HG03354 (cell line): ENCODE results near the gene GEMIN2.
A peak's percentile ranks its signal among the peaks of the same experiment; 100 is the strongest.
"Not testable (repeated sequence)": the region's sequence is repeated elsewhere in the genome, so short reads cannot be mapped to it uniquely, and the experiment has no call there.

Experiments used
- ATAC-seq: cut with Tn5 transposase; IDR thresholded peaks from one replicate; pipeline ENCODE4 v1.9.1; 2021; ENCODE audit warnings: mild to moderate bottlenecking; ENCODE audit not compliant: unreplicated experiment, poor library complexity, severe bottlenecking

Gene GEMIN2, protein sequence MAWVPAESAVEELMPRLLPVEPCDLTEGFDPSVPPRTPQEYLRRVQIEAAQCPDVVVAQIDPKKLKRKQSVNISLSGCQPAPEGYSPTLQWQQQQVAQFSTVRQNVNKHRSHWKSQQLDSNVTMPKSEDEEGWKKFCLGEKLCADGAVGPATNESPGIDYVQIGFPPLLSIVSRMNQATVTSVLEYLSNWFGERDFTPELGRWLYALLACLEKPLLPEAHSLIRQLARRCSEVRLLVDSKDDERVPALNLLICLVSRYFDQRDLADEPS

DNA sequence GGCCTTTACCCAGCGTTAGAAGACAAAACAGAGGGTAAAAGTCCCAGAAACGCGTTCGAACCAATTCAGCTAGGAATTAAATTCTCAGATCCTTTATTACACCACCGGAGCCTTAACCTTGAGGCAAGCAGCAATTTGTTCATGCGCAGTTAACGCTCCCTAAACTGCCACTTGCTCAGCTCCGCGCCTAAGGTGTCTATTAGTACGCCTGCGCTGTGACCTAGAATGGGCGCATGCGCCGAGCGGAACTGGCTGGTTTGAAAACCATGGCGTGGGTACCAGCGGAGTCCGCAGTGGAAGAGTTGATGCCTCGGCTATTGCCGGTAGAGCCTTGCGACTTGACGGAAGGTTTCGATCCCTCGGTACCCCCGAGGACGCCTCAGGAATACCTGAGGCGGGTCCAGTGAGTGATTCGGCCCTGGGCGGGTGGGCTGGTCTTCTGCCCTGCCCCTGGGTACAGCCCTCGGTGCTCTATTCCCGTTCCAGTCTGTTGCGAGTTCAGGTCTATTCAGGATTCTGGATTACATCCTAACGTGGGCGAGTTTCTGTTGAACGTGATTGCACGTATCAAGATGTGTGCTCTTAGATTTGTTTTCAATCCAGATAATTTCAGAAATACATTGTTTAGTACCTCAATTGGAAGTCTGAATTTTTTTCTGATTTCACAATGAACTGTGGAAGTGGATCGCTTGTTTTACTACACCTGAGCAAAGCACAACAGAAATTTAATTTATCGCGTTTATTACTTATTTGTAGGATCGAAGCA lies at the start of gene GEMIN2:
GEMIN2 (plus strand) TSS at position 251 of the 766 bp plus-strand sequence; CDS start at position 267, 16 bp downstream.
- ATAC-seq = peak; percentile 96

- ATAC-seq = not testable (repeated sequence)
Observed at GRCh38 chr14:39069169-39069805, 44.8 kb upstream of the GEMIN2 start.

- no peak for ATAC-seq
Observed at GRCh38 chr14:39069923-39070322, 44.2 kb upstream of the GEMIN2 start.

GRCh38 chr14:39071096-39071495 lies 43.0 kb upstream of the GEMIN2 start:
- no peak for ATAC-seq

DNA sequence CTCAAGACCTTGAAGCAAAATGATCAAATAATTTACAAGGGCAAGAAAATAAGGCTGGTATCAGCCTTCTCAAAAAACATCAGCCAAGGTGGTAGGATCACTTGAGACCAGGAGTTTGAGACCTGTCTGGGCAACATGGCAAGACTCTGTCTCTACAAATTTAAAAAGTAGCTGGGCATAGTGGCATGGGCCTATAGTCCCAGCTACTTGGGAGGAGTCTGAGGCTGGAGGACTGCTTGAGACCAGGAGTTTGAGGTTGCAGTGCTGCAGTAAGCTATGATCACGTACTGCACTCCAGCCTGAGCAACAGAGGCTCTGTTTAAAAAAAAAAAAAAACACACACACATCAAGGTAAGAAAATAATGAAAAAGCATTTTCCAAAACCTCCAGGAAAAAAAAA lies 33.2 kb upstream of the GEMIN2 start:
- ATAC-seq = no peak

GRCh38 chr14:39083127-39083526 lies 31.0 kb upstream of the GEMIN2 start:
- ATAC-seq = no peak

GRCh38 chr14:39085933-39086332 lies 28.2 kb upstream of the GEMIN2 start:
- no peak for ATAC-seq

GRCh38 chr14:39087493-39087892 lies 26.6 kb upstream of the GEMIN2 start:
- no peak for ATAC-seq

DNA sequence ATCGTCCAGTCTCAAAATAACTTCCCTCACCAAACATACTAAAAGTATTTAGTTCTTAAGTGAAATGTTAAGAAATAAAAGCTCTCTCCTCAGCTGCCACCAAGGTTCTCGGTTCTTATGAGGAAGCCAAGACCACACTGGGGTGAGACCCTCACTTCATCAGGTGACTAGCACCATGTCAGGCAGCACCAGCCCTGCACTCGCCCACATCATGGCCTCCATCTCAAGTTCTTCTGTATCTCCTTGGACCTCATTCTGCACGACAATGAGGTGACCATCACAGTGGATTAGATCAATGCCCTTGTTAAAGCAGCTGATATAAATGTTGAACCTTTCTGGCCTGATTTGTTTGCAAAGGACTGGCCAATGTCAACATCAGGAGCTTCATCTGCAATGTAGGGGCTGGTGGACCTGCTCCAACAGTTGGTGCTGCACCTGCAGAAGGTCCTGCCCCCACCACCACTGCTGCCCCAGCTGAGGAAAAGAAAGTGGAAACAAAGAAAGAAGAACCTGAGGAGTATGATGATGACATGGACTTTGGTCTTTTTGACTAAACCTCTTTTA lies 23.5 kb upstream of the GEMIN2 start:
- no peak for ATAC-seq

DNA sequence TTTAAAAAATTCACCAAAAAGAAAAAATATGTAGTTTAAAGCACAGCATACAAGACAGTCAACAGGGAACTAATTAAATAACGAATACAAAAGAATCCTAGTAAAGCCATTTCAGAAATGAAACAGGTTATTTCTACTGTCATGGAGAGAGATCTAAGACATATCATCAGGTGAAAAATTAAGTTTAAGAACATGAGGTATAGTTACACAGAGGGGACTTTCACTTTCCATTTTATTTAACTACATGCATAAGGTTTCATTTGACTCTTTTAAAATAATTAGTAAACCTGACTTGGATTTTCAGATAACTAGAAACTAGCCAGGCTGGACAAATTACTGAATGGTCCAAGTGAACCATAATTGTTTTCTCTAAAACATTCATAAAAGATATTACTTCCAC lies 22.4 kb upstream of the GEMIN2 start:
- no peak for ATAC-seq

DNA sequence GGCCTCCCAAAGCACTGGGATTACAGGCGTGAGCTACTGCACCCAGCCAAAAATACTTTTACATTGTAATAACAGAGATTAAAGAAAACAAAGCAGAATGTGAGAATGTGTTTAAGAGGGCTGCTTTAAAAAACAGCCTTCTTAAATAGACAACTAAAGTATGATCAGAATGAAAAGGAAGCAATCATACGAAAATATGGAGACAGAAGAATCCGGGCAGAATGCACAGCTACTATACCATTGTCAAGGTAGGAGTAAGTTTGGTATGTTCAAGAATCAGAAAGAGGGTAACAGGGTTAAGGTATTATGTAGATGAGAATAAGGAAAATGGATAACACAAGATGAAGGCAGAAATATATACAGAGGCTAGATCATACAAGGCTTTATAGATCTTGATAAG lies 19.6 kb upstream of the GEMIN2 start:
- ATAC-seq = no peak

GRCh38 chr14:39097159-39097558 lies 17.0 kb upstream of the GEMIN2 start:
- no peak for ATAC-seq

DNA sequence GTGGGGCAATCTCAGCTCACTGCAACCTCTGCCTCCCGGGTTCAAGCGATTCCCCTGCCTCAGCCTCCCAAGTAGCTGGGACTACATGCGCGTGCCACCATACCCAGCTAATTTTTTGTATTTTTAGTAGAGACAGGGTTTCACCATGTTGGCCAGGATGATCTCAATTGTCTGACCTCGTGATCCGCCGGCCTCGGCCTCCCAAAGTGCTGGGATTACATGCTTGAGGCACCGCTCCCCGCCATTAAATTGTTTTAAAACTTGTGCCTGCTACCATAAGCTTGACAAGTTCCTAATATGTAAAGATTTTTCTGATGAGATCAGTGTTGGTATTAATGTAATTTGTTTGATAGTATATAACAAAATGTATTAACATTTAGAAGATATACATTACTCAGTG lies 14.9 kb upstream of the GEMIN2 start:
- ATAC-seq = not testable (repeated sequence)

GRCh38 chr14:39099748-39100147 lies 14.4 kb upstream of the GEMIN2 start:
- ATAC-seq = no peak

- ATAC-seq = peak; percentile 9
Observed at GRCh38 chr14:39102265-39102968, 11.7 kb upstream of the GEMIN2 start.

- ATAC-seq = peak; percentile 94
Observed at GRCh38 chr14:39102969-39103957, 10.9 kb upstream of the GEMIN2 start, which contains the start of gene SEC23A. TSS of gene SEC23A (minus strand) at chr14:39103235. CDS start at chr14:39096118, 7,117 bp downstream.

DNA sequence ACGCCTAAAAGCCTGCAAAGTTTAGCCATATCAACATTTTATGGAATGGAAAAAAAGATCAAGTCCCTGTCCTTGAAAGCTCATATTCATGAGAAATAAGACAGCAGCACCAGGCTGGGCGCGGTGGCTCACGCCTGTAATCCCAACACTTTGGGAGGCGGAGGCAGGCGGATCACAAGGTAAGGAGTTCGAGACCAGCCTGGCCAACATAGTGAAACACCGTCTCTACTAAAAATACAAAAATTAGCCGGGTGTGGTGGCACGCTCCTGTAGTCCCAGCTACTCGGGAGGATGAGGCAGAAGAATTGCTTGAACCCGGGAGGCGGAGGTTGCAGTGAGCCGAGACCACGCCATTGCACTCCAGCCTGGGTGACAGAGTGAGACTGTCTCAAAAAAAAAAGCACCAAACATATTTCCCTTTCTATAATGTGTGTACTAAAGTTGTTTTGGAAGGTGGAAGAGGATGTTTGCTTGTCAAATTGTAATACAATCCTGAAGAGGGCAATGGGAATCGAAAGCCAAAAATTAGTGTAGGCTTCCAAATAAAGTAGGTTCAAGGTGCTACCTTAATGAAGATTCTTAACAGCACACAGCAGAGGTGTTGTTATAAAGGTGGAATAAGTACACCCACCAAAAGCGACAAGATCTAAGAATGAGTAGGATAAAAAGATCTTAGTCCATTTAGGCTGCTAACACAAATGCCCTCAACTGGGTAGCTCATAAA lies 9.9 kb upstream of the GEMIN2 start:
- not testable (repeated sequence) for ATAC-seq

DNA sequence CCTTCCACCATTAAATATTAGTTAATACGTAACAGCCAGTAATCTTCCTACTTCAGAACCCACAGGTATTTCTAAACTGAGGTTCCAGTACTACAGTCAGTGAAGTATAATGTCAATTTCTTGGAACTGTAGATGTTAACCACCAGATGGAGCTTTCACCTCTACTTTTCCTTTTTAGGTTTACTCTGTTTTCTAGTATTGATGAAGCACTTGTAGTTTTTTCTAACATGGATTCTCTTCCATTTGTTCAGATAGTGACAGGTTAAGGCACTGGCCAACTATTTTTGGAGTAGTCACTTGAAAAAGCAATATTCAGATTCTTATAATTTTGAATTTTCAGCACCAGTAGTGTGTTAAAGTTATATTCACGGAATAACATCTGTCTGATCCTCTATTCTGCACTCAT lies 6.5 kb upstream of the GEMIN2 start:
- ATAC-seq = no peak
